Osteocyte (in vitro differentiated cells): ENCODE results near the gene PLA2G2C. TPM values are rescaled to one million over a fixed set of nuclear protein-coding genes. Genes with fewer than 3 reads are reported as not detected.

Experiments
- DNase-seq: peaks from one replicate; pipeline ENCODE4 v3.0.0; 2021; ENCODE audit warnings: mixed read lengths; ENCODE audit not compliant: unreplicated experiment; ENCODE audit errors: extremely low spot score
- H3K27ac Mint-ChIP-seq: one replicate; pipeline ENCODE4 v1.8.0; 2021; ENCODE audit warnings: mild to moderate bottlenecking, mixed read lengths; ENCODE audit not compliant: unreplicated experiment
- H3K27me3 Mint-ChIP-seq: one replicate; pipeline ENCODE4 v1.8.0; 2021; ENCODE audit warnings: mixed read lengths; ENCODE audit not compliant: unreplicated experiment
- H3K36me3 Mint-ChIP-seq: one replicate; pipeline ENCODE4 v1.8.0; 2021; ENCODE audit warnings: mixed read lengths; ENCODE audit not compliant: unreplicated experiment
- H3K4me1 Mint-ChIP-seq: one replicate; pipeline ENCODE4 v1.8.0; 2021; ENCODE audit warnings: mixed read lengths; ENCODE audit not compliant: unreplicated experiment
- H3K4me3 Mint-ChIP-seq: one replicate; pipeline ENCODE4 v1.8.0; 2021; ENCODE audit warnings: mild to moderate bottlenecking, moderate library complexity, mixed read lengths; ENCODE audit not compliant: unreplicated experiment
- H3K9me3 Mint-ChIP-seq: one replicate; pipeline ENCODE4 v1.8.0; 2021; ENCODE audit warnings: mixed read lengths; ENCODE audit not compliant: unreplicated experiment
- total RNA-seq: library from RNA; stranded (reverse); gene quantifications from 2 replicates; pipeline ENCODE4 v1.2.1, GENCODE V29; 2021
- TF ChIP-seq, protein P1 (sequence below): fragments of 200-600 bp; sonication (generic); IDR thresholded peaks from 2 replicates; pipeline ENCODE4 v1.5.0; 2021; ENCODE audit warnings: antibody characterized with exemption, mild to moderate bottlenecking, moderate library complexity

PLA2G2C gene
- total RNA-seq, 1 donor from 2014 or later, result not detected

DNA sequence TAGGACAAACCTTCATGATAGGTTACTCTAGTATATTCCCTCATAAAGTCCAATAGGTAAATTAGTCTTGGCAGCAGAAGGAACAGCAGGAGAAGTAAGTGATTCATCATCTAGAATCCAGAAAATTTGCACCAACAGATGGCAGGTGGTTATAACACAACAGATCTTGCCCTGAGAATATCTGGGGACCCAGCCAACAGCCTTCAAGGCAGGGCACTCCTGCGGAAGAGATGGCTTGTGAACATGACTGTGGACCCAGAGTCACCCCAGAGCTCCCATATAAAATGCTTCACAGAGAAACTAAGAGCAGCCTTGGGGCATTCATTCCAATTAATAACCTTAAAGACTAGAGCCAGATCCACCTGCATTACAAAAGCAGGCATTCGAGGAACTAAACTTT, 7.9 kb upstream of the PLA2G2C start:
- Mint-ChIP-seq H3K4me1 (no peaks in the 10 kb centered on the region), H3K9me3 (no peaks in the 10 kb centered on the region), H3K27me3 (peaks cover 25% of the 10 kb centered on the region), H3K4me3 (no peak overlapping the region), H3K27ac (no peak overlapping the region), H3K36me3 (no peaks in the 10 kb centered on the region)
- no peak for DNase-seq
- TF ChIP-seq, protein P1, sequence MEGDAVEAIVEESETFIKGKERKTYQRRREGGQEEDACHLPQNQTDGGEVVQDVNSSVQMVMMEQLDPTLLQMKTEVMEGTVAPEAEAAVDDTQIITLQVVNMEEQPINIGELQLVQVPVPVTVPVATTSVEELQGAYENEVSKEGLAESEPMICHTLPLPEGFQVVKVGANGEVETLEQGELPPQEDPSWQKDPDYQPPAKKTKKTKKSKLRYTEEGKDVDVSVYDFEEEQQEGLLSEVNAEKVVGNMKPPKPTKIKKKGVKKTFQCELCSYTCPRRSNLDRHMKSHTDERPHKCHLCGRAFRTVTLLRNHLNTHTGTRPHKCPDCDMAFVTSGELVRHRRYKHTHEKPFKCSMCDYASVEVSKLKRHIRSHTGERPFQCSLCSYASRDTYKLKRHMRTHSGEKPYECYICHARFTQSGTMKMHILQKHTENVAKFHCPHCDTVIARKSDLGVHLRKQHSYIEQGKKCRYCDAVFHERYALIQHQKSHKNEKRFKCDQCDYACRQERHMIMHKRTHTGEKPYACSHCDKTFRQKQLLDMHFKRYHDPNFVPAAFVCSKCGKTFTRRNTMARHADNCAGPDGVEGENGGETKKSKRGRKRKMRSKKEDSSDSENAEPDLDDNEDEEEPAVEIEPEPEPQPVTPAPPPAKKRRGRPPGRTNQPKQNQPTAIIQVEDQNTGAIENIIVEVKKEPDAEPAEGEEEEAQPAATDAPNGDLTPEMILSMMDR, result no peak

DNA sequence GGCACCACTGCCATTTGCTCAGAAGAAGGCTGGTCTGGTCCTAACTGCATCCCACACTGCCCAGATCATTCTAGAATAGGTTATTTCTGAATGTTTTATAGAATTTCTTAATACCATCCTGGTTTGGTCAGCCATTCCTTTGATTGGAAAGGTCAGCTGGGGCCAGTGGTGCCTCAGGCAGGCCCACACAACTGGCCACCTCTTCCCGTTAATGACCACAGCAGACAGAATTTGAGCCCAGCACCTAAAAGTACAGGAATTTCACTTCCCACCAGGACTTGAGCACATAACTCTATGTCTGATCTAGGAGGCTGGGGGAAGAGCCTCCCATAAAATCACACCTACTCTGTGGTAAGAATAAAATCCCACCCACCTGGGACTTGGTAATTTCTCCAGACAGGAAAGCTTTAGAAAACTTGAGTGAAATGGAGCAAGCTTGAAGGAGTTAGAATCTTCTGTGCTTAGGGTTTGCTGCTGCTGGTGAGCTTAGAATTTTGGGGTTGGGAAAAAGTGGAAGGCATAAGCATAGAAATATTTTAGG, 6.6 kb upstream of the PLA2G2C start:
- Mint-ChIP-seq H3K9me3 (no peaks in the 10 kb centered on the region), H3K27ac (no peak overlapping the region), H3K36me3 (no peaks in the 10 kb centered on the region), H3K4me3 (no peak overlapping the region), H3K27me3 (peaks cover 38% of the 10 kb centered on the region), H3K4me1 (no peaks in the 10 kb centered on the region)
- no peak for DNase-seq
- TF ChIP-seq, protein P1, result no peak

DNA sequence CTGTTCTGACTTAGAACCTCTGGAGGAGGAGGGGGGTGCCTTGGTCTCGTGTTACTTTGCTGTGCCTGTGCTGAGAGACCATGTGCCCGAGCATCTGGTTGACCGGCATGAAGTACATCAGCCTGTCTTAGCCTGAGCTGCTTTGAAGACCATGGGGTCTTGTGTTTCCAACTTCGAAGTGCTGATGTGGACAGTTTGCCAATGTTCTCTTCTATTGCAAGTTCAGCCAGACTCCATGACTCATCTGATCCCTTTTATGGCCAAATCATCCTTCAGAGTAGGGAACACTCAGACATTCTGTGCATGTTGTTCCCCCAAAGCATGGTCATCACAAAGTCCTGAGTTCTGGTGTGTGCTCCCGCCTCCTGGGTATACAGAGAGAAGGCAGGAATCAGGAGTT, 6.0 kb upstream of the PLA2G2C start:
- TF ChIP-seq, protein P1, result no peak
- peaks cover 40% of the 10 kb centered on the region for H3K27me3 Mint-ChIP-seq
- H3K36me3 Mint-ChIP-seq, result no peaks in the 10 kb centered on the region
- no peaks in the 10 kb centered on the region for H3K4me1 Mint-ChIP-seq
- DNase-seq, result no peak
- H3K27ac Mint-ChIP-seq, result no peak overlapping the region
- no peak overlapping the region for H3K4me3 Mint-ChIP-seq
- H3K9me3 Mint-ChIP-seq, result no peaks in the 10 kb centered on the region

DNA sequence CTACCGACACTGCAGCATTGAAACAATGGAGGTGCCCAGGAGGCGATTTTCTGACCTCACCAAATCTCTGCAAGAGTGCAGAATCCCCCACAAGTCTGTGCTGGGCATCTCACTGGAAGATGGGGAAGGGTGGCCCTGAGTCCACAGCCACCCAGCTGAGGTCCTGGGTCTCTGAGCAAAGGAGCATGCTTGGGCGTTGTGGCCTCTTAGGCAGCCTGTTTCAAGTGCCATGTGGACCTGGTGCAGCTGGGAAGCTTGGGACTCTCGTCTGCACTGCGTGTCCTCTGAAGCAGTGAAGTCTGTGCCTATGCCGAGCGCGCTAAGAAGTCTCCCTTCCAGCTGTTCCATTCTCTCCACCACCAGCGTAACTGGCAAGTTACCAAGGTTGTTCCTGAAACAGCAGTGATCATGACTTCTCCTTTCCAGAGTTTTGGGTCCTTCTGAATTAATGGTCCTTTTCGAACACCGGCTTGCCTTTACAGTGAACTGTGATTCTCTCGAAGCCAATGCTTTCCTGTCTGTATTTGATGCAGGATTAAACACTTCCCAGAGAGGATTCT, 5.0 kb upstream of the PLA2G2C start:
- Mint-ChIP-seq H3K4me1 (no peaks in the 10 kb centered on the region), H3K27ac (no peak overlapping the region), H3K36me3 (no peaks in the 10 kb centered on the region), H3K9me3 (no peaks in the 10 kb centered on the region), H3K27me3 (peaks cover 48% of the 10 kb centered on the region), H3K4me3 (no peak overlapping the region)
- TF ChIP-seq, protein P1, result no peak
- no peak for DNase-seq

- TF ChIP-seq, protein P1, result no peak
- no peaks in the 10 kb centered on the region for H3K36me3 Mint-ChIP-seq
- no peaks in the 10 kb centered on the region for H3K4me1 Mint-ChIP-seq
- no peaks in the 10 kb centered on the region for H3K9me3 Mint-ChIP-seq
- H3K27me3 Mint-ChIP-seq, result peaks cover 50% of the 10 kb centered on the region
- DNase-seq, result no peak
- H3K27ac Mint-ChIP-seq, result no peak overlapping the region
- no peak overlapping the region for H3K4me3 Mint-ChIP-seq
Measured at GRCh38 chr1:20190256-20191160, 4.2 kb upstream of the PLA2G2C start.
